HAP-1 (cell line): ENCODE results near the gene COPRS.
"Not testable (repeated sequence)": the region's sequence is repeated elsewhere in the genome, so short reads cannot be mapped to it uniquely, and the experiment has no call there.

ENCODE experiments used
- DNase-seq, 2 experiments: peaks; one replicate each; pipeline ENCODE4 v3.0.0-alpha.2; 2016 to 2020; ENCODE audit warnings: low spot score in 2 of 2
- H3K27me3 ChIP-seq: fragments of 250-450 bp; sonication (Bioruptor Pico); 2 replicates; pipeline ENCODE4 v1.5.1; 2020; ENCODE audit warnings: low read depth, mild to moderate bottlenecking, moderate library complexity
- H3K36me3 ChIP-seq: fragments of 250-450 bp; sonication (Bioruptor Pico); replicated peaks from 2 replicates; pipeline ENCODE4 v1.5.1; 2020; ENCODE audit warnings: mild to moderate bottlenecking
- H3K4me1 ChIP-seq: fragments of 250-450 bp; sonication (Bioruptor Pico); 2 replicates; pipeline ENCODE4 v1.5.1; 2020; ENCODE audit warnings: mild to moderate bottlenecking
- H3K4me3 ChIP-seq: fragments of 250-450 bp; sonication (Bioruptor Pico); 2 replicates; pipeline ENCODE4 v1.5.1; 2020; ENCODE audit warnings: mild to moderate bottlenecking, moderate library complexity
- H3K9me3 ChIP-seq: fragments of 250-450 bp; sonication (Bioruptor Pico); 2 replicates; pipeline ENCODE4 v1.5.1; 2020; ENCODE audit warnings: mild to moderate bottlenecking, moderate library complexity
- in situ Hi-C: fragments of 300-500 bp; cut with MboI; formaldehyde crosslinking; loops from 3 replicates; pipeline ENCODE4 v1.14.3; 2020; ENCODE audit warnings: low sequenced_read_pairs, inconsistent platforms, mixed read lengths

The COPRS gene

GRCh38 chr17:31835984-31836383, 23.1 kb downstream of the COPRS start:
- Histone ChIP-seq H3K4me3 (no peak overlapping the region), H3K36me3 (no peaks in the 10 kb centered on the region), H3K9me3 (no peaks in the 10 kb centered on the region), H3K27me3 (no peaks in the 10 kb centered on the region), H3K4me1 (no peaks in the 10 kb centered on the region)
- no peak for DNase-seq
- in situ Hi-C loops = loop anchor here (25.0 kb wide), 1 partner anchor 399 kb away; no protein-coding TSS in a partner anchor

DNA sequence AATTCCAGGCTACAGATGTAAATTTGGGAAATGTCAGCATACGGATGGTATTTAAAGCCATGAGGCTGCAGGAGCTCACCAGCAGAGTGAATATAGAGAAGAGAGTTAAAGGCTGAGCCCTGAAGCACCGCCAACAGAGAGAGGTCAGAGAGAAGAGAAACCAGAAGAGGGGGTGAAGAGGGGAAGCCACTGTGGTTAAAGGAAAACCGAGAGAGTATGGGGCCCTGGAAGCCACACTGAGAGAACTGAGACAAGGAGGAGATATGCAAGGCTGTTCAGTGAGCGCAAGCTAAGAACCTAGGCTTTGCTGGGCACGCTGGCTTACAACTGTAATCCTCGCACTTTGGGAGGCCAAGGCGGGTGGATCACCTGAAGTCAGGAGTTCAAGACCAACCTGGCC, 24.6 kb downstream of the COPRS start:
- in situ Hi-C loops = loop anchor here (25.0 kb wide), 1 partner anchor 397 kb away; no protein-coding TSS in a partner anchor
- Histone ChIP-seq H3K4me3 (no peak overlapping the region), H3K27me3 (no peaks in the 10 kb centered on the region), H3K4me1 (no peaks in the 10 kb centered on the region), H3K36me3 (no peaks in the 10 kb centered on the region), H3K9me3 (no peaks in the 10 kb centered on the region)
- DNase-seq = no peak

- Histone ChIP-seq H3K36me3 (no peaks in the 10 kb centered on the region), H3K9me3 (no peaks in the 10 kb centered on the region), H3K4me1 (no peaks in the 10 kb centered on the region), H3K4me3 (no peak overlapping the region), H3K27me3 (no peaks in the 10 kb centered on the region)
- in situ Hi-C loops = loop anchor here (25.0 kb wide), 1 partner anchor 395 kb away; no protein-coding TSS in a partner anchor
- DNase-seq = no peak
These were observed 26.3 kb downstream of the COPRS start for GRCh38 chr17:31832746-31833145.

- Histone ChIP-seq H3K27me3 (no peaks in the 10 kb centered on the region), H3K4me1 (no peaks in the 10 kb centered on the region), H3K9me3 (no peaks in the 10 kb centered on the region), H3K4me3 (no peak overlapping the region), H3K36me3 (no peaks in the 10 kb centered on the region)
- DNase-seq = no peak
- in situ Hi-C loops = loop anchor here (25.0 kb wide), 1 partner anchor 394 kb away; no protein-coding TSS in a partner anchor
These were observed 27.8 kb downstream of the COPRS start for GRCh38 chr17:31830971-31831858.

DNA sequence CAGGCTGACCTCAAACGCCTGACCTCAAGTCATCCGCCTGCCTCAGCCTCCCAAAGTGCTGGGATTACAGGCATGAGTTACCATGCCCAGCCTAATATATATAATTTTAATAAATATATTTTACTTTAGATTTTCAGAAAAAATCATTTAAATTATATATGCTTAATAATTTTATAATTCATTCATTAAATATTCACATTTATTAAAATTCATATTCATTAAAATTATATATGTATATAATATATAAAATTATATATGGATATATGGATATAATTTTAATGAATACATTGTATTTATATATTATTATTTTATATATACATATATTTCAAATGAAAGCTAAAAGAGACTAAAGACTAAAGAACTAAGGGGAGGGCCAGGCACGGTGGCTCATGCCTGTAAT, 29.4 kb downstream of the COPRS start:
- H3K4me3 ChIP-seq = no peak overlapping the region
- in situ Hi-C loops = loop anchor here (25.0 kb wide), 1 partner anchor 392 kb away; no protein-coding TSS in a partner anchor
- H3K36me3 ChIP-seq = no peaks in the 10 kb centered on the region
- no peak for DNase-seq
- no peaks in the 10 kb centered on the region for H3K4me1 ChIP-seq
- no peaks in the 10 kb centered on the region for H3K27me3 ChIP-seq
- no peaks in the 10 kb centered on the region for H3K9me3 ChIP-seq

DNA sequence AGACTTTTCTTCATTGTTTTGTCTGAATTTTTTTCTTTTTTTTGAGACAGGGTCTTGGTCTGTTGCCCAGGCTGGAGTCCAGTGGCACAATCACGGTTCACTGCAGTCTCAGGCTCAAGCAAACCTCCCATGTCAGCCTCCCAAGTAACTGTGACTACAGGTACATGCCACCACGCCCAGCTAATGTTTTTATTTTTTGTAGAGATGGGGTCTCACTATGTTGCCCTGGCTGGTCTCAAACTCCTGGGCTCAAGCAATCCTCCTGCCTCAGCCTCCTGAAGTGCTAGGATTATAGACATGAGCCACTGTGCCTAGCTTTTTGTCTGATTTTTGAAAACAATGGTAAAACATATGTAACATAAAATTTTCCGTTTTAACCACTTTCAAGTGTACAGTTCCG, 30.1 kb downstream of the COPRS start:
- H3K36me3 ChIP-seq, H3K4me1 ChIP-seq, H3K27me3 ChIP-seq, DNase-seq, H3K9me3 ChIP-seq, H3K4me3 ChIP-seq: not testable (repeated sequence)
- in situ Hi-C loops = loop anchor here (25.0 kb wide), 1 partner anchor 392 kb away; no protein-coding TSS in a partner anchor

GRCh38 chr17:31825961-31826691, 32.9 kb downstream of the COPRS start:
- Histone ChIP-seq H3K9me3 (no peaks in the 10 kb centered on the region), H3K36me3 (no peaks in the 10 kb centered on the region), H3K4me3 (no peak overlapping the region), H3K4me1 (peaks cover 3% of the 10 kb centered on the region), H3K27me3 (no peaks in the 10 kb centered on the region)
- no peak for DNase-seq
- in situ Hi-C loops = loop anchor here (25.0 kb wide), 1 partner anchor 389 kb away; no protein-coding TSS in a partner anchor

- DNase-seq = no peak
- H3K9me3 ChIP-seq = no peaks in the 10 kb centered on the region
- in situ Hi-C loops = loop anchor here (25.0 kb wide), 1 partner anchor 388 kb away; no protein-coding TSS in a partner anchor
- no peaks in the 10 kb centered on the region for H3K36me3 ChIP-seq
- peaks cover 3% of the 10 kb centered on the region for H3K4me1 ChIP-seq
- no peak overlapping the region for H3K4me3 ChIP-seq
- no peaks in the 10 kb centered on the region for H3K27me3 ChIP-seq
These were observed 34.2 kb downstream of the COPRS start for GRCh38 chr17:31824766-31825360.

GRCh38 chr17:31823014-31823413, 36.0 kb downstream of the COPRS start:
- no peak overlapping the region for H3K4me3 ChIP-seq
- H3K4me1 ChIP-seq = peaks cover 3% of the 10 kb centered on the region
- in situ Hi-C loops = no loop called here

GRCh38 chr17:31820691-31821435, 38.2 kb downstream of the COPRS start:
- H3K27me3 ChIP-seq = no peaks in the 10 kb centered on the region

More at GRCh38 chr17:31823014-31823413, 36.0 kb downstream of the COPRS start:
- H3K36me3 ChIP-seq = no peaks in the 10 kb centered on the region
- no peaks in the 10 kb centered on the region for H3K9me3 ChIP-seq
- no peaks in the 10 kb centered on the region for H3K27me3 ChIP-seq
- DNase-seq = no peak

GRCh38 chr17:31819578-31819977, 39.5 kb downstream of the COPRS start:
- no peaks in the 10 kb centered on the region for H3K9me3 ChIP-seq
- H3K36me3 ChIP-seq = no peaks in the 10 kb centered on the region
- DNase-seq = no peak
- no peaks in the 10 kb centered on the region for H3K27me3 ChIP-seq
- H3K4me1 ChIP-seq = peaks cover 3% of the 10 kb centered on the region
- in situ Hi-C loops = loop anchor here (10.0 kb wide), 1 partner anchor 165 kb away; no protein-coding TSS in a partner anchor
- H3K4me3 ChIP-seq = no peak overlapping the region

More at GRCh38 chr17:31820691-31821435, 38.2 kb downstream of the COPRS start:
- DNase-seq = no peak
- Histone ChIP-seq H3K9me3 (no peaks in the 10 kb centered on the region), H3K36me3 (no peaks in the 10 kb centered on the region), H3K4me1 (peaks cover 3% of the 10 kb centered on the region), H3K4me3 (no peak overlapping the region)
- in situ Hi-C loops = no loop called here

DNA sequence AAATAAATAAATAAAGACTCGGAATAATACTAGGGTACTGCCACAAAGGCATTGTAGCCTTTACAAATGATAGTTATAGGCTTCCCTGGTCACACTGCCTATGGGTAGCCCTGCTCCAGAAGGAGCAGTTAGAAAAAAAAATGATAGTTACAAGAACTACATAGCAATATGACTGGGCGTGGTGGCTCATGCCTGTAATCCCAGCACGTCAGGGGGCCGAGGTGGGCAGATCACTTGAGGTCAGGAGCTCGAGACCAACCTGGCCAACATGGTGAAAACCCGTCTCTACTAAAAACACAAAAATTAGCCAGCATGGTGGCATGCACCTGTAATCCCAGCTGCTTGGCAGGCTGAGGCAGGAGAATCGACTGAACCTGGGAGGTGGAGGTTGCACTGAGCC, 40.2 kb downstream of the COPRS start:
- not testable (repeated sequence) for H3K27me3 ChIP-seq, H3K36me3 ChIP-seq, H3K9me3 ChIP-seq, H3K4me3 ChIP-seq, DNase-seq, H3K4me1 ChIP-seq
- in situ Hi-C loops = loop anchor here (10.0 kb wide), 1 partner anchor 164 kb away; no protein-coding TSS in a partner anchor
